ENCODE results near the gene GINS2. TPM values are rescaled to one million over a fixed set of nuclear protein-coding genes. Genes with fewer than 3 reads are reported as not detected.
A peak's percentile ranks its signal among the peaks of the same experiment; 100 is the strongest.

The GINS2 gene
- total RNA-seq, 1 experiment from 2014 or later, result 38.0 TPM

DNA sequence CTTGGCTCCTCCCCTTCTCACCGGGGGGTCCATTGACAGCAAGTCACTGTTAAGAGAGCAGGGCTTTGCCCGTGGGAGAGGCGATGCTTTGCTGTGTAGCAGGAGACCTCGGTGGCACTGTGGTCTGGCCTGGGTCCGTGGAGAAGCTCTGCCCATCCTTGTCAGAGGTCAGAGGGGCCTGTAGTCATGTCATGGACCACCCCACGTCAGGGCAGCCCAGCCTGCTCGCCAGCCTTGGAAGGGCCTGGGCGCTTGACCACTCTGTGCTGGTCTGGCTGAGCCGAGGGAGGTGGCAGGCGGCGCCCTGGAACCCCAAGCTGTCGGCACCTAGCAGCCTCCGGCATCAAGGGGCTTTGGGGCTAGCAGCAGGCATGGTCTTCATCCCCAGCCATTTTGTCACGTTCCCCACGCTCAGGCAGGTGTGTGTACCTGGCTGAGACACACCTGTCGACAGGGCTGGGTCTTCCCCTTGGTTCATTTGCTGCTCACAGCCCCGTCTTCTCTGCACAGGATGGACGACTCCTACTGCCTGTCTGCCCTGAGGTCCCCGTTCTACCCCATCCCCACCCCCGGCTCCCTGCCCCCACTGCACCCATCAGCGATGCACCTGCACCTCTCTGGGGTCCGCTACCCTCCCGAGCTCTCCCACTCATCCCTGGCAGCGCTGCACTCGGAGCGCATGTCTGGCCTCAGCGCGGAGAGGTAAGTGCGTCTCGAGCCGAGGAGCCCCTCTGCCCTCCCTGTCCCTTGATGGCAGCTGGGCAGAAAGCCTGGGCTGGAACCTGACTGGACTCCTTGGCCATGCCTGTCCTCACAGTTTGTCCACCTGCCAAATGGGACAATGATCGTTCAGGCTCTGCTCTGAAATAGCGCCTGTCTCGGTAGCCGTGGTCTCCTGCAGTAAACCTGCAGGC is 33.3 kb downstream of the GINS2 start:
- POLR2A ChIA-PET, result no interaction called here
- Mint-ChIP-seq H3K27me3 (ENCODE audit: low read depth) (no peaks in the 10 kb centered on the region), H3K36me3 (peaks cover 24% of the 10 kb centered on the region)

DNA sequence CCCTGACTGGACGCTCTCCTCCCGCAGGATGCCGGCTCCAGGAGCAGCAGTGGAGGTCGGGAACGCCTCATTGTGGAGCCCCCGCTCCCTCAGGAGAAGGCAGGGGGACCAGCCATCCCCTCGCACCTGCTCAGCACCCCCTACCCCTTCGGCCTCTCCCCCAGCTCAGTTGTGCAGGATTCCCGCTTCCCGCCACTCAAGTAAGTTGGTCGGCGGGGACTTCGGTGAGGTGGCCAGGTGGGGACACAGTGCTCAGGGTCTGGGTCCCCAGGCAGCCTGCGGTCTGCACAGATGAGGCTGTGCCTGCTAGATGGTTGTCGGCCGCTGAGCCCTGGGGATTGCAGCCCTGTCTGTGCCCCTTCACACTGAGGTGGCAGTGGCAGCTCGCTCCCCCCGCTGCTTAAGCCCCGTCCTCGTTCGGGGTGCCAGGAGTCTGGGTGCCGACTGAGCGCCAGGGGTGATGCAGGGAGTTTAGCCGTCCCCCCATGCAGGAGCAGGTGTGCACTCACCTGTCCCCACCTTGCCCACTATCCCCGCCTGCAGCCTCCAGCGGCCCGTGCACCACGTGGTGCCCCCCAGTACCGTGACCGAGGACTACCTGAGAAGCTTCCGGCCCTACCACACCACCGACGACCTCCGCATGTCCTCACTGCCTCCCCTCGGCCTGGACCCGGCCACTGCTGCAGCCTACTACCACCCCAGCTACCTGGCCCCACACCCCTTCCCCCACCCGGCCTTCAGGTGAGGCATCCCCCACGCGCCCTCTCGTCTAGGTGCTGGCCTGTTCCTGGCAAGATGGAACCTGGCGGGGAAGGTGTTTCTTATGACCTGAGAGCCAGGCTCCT is 34.3 kb downstream of the GINS2 start:
- POLR2A ChIA-PET, result no interaction called here
- no peaks in the 10 kb centered on the region for H3K4me1 Mint-ChIP-seq
- no peak overlapping the region for H3K27ac Mint-ChIP-seq
- ATAC-seq (no peak), DNase-seq (ENCODE audit: low spot score) (no peak)
- CTCF ChIA-PET, result no interaction called here
- H3K36me3 Mint-ChIP-seq, result peaks cover 16% of the 10 kb centered on the region
- H3K27me3 Mint-ChIP-seq (ENCODE audit: low read depth), result no peaks in the 10 kb centered on the region
- H3K9me3 Mint-ChIP-seq, result no peaks in the 10 kb centered on the region
- H3K4me3 Mint-ChIP-seq, result no peak overlapping the region
- TF ChIP-seq CREB1 (CRISPR knock-in tag; IDR thresholded peaks at IDR 0.05), result no peak
- TF ChIP-seq ZNF121 (CRISPR knock-in tag; IDR thresholded peaks at IDR 0.05), result no peak
- TF ChIP-seq NR3C1 (CRISPR knock-in tag; conservative IDR thresholded peaks at IDR 0.05; ENCODE audit: low read depth), result no peak
- no peak for TF ChIP-seq TEAD1 (CRISPR knock-in tag; IDR thresholded peaks at IDR 0.05)
- TF ChIP-seq MYBL2 (CRISPR knock-in tag; IDR thresholded peaks at IDR 0.05), result no peak
- TF ChIP-seq GABPB1 (CRISPR knock-in tag; IDR thresholded peaks at IDR 0.05), result no peak
- TF ChIP-seq, protein P1, sequence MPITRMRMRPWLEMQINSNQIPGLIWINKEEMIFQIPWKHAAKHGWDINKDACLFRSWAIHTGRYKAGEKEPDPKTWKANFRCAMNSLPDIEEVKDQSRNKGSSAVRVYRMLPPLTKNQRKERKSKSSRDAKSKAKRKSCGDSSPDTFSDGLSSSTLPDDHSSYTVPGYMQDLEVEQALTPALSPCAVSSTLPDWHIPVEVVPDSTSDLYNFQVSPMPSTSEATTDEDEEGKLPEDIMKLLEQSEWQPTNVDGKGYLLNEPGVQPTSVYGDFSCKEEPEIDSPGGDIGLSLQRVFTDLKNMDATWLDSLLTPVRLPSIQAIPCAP (CRISPR knock-in tag; IDR thresholded peaks at IDR 0.05), result no peak
- TF ChIP-seq, protein P2, sequence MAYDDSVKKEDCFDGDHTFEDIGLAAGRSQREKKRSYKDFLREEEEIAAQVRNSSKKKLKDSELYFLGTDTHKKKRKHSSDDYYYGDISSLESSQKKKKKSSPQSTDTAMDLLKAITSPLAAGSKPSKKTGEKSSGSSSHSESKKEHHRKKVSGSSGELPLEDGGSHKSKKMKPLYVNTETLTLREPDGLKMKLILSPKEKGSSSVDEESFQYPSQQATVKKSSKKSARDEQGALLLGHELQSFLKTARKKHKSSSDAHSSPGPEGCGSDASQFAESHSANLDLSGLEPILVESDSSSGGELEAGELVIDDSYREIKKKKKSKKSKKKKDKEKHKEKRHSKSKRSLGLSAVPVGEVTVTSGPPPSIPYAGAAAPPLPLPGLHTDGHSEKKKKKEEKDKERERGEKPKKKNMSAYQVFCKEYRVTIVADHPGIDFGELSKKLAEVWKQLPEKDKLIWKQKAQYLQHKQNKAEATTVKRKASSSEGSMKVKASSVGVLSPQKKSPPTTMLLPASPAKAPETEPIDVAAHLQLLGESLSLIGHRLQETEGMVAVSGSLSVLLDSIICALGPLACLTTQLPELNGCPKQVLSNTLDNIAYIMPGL (CRISPR knock-in tag; IDR thresholded peaks at IDR 0.05), result no peak
- TF ChIP-seq, protein P3, sequence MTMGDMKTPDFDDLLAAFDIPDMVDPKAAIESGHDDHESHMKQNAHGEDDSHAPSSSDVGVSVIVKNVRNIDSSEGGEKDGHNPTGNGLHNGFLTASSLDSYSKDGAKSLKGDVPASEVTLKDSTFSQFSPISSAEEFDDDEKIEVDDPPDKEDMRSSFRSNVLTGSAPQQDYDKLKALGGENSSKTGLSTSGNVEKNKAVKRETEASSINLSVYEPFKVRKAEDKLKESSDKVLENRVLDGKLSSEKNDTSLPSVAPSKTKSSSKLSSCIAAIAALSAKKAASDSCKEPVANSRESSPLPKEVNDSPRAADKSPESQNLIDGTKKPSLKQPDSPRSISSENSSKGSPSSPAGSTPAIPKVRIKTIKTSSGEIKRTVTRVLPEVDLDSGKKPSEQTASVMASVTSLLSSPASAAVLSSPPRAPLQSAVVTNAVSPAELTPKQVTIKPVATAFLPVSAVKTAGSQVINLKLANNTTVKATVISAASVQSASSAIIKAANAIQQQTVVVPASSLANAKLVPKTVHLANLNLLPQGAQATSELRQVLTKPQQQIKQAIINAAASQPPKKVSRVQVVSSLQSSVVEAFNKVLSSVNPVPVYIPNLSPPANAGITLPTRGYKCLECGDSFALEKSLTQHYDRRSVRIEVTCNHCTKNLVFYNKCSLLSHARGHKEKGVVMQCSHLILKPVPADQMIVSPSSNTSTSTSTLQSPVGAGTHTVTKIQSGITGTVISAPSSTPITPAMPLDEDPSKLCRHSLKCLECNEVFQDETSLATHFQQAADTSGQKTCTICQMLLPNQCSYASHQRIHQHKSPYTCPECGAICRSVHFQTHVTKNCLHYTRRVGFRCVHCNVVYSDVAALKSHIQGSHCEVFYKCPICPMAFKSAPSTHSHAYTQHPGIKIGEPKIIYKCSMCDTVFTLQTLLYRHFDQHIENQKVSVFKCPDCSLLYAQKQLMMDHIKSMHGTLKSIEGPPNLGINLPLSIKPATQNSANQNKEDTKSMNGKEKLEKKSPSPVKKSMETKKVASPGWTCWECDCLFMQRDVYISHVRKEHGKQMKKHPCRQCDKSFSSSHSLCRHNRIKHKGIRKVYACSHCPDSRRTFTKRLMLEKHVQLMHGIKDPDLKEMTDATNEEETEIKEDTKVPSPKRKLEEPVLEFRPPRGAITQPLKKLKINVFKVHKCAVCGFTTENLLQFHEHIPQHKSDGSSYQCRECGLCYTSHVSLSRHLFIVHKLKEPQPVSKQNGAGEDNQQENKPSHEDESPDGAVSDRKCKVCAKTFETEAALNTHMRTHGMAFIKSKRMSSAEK (CRISPR knock-in tag; IDR thresholded peaks at IDR 0.05; ENCODE audit: borderline replicate concordance), result no peak
- TF ChIP-seq, protein P4, sequence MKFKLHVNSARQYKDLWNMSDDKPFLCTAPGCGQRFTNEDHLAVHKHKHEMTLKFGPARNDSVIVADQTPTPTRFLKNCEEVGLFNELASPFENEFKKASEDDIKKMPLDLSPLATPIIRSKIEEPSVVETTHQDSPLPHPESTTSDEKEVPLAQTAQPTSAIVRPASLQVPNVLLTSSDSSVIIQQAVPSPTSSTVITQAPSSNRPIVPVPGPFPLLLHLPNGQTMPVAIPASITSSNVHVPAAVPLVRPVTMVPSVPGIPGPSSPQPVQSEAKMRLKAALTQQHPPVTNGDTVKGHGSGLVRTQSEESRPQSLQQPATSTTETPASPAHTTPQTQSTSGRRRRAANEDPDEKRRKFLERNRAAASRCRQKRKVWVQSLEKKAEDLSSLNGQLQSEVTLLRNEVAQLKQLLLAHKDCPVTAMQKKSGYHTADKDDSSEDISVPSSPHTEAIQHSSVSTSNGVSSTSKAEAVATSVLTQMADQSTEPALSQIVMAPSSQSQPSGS (CRISPR knock-in tag; IDR thresholded peaks at IDR 0.05; ENCODE audit: borderline replicate concordance, low read depth), result no peak
- TF ChIP-seq, protein P5, sequence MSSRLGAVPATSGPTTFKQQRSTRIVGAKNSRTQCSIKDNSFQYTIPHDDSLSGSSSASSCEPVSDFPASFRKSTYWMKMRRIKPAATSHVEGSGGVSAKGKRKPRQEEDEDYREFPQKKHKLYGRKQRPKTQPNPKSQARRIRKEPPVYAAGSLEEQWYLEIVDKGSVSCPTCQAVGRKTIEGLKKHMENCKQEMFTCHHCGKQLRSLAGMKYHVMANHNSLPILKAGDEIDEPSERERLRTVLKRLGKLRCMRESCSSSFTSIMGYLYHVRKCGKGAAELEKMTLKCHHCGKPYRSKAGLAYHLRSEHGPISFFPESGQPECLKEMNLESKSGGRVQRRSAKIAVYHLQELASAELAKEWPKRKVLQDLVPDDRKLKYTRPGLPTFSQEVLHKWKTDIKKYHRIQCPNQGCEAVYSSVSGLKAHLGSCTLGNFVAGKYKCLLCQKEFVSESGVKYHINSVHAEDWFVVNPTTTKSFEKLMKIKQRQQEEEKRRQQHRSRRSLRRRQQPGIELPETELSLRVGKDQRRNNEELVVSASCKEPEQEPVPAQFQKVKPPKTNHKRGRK (CRISPR knock-in tag; IDR thresholded peaks at IDR 0.05; ENCODE audit: borderline replicate concordance), result no peak
- TF ChIP-seq NFE2L1 (CRISPR knock-in tag; IDR thresholded peaks at IDR 0.05), result no peak

More for the DNA sequence above, 33.3 kb downstream of the GINS2 start:
- H3K4me3 Mint-ChIP-seq, result no peak overlapping the region
- CTCF ChIA-PET, result interaction anchor here (1.2 to 1.3 kb wide), 2 partner anchors 18 to 62 kb away, joined by 3 to 4 read pairs; no protein-coding TSS in a partner anchor
- H3K4me1 Mint-ChIP-seq, result no peaks in the 10 kb centered on the region
- no peak for TF ChIP-seq GTF2I (CRISPR knock-in tag; conservative IDR thresholded peaks at IDR 0.05)
- TF ChIP-seq, protein P6, sequence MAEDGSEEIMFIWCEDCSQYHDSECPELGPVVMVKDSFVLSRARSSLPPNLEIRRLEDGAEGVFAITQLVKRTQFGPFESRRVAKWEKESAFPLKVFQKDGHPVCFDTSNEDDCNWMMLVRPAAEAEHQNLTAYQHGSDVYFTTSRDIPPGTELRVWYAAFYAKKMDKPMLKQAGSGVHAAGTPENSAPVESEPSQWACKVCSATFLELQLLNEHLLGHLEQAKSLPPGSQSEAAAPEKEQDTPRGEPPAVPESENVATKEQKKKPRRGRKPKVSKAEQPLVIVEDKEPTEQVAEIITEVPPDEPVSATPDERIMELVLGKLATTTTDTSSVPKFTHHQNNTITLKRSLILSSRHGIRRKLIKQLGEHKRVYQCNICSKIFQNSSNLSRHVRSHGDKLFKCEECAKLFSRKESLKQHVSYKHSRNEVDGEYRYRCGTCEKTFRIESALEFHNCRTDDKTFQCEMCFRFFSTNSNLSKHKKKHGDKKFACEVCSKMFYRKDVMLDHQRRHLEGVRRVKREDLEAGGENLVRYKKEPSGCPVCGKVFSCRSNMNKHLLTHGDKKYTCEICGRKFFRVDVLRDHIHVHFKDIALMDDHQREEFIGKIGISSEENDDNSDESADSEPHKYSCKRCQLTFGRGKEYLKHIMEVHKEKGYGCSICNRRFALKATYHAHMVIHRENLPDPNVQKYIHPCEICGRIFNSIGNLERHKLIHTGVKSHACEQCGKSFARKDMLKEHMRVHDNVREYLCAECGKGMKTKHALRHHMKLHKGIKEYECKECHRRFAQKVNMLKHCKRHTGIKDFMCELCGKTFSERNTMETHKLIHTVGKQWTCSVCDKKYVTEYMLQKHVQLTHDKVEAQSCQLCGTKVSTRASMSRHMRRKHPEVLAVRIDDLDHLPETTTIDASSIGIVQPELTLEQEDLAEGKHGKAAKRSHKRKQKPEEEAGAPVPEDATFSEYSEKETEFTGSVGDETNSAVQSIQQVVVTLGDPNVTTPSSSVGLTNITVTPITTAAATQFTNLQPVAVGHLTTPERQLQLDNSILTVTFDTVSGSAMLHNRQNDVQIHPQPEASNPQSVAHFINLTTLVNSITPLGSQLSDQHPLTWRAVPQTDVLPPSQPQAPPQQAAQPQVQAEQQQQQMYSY (CRISPR knock-in tag; IDR thresholded peaks at IDR 0.05), result peak; percentile 40
- TF ChIP-seq, protein P7, sequence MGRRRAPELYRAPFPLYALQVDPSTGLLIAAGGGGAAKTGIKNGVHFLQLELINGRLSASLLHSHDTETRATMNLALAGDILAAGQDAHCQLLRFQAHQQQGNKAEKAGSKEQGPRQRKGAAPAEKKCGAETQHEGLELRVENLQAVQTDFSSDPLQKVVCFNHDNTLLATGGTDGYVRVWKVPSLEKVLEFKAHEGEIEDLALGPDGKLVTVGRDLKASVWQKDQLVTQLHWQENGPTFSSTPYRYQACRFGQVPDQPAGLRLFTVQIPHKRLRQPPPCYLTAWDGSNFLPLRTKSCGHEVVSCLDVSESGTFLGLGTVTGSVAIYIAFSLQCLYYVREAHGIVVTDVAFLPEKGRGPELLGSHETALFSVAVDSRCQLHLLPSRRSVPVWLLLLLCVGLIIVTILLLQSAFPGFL (CRISPR knock-in tag; IDR thresholded peaks at IDR 0.05; ENCODE audit: borderline replicate concordance), result no peak
- H3K27ac Mint-ChIP-seq, result peak overlapping the region; percentile 79
- H3K9me3 Mint-ChIP-seq, result no peaks in the 10 kb centered on the region
- no peak for DNase-seq (ENCODE audit: low spot score)
- no peak for ATAC-seq
